Measurements from ENCODE around the gene KRTAP13-3.
A peak's percentile ranks its signal among the peaks of the same experiment; 100 is the strongest.

KRTAP13-3 gene

GRCh38 chr21:30408782-30409494 is 16.8 kb downstream of the KRTAP13-3 start:
- no peak for TF ChIP-seq POLR2A (IDR thresholded peaks at IDR 0.05; ENCODE audit: low read depth, low read length)
- DNase-seq (ENCODE audit: insufficient read length, low spot score) (peak; percentile 25), FAIRE-seq (peak; percentile 89)

GRCh38 chr21:30395731-30396130 is 30.0 kb downstream of the KRTAP13-3 start, which contains the start of gene KRTAP13-1:
Gene KRTAP13-1 (plus strand): TSS chr21:30396031. CDS start chr21:30396087, 56 bp downstream.
- DNase-seq (ENCODE audit: insufficient read length, low spot score): no peak
- FAIRE-seq: no peak
- no peak for TF ChIP-seq POLR2A (IDR thresholded peaks at IDR 0.05; ENCODE audit: low read depth, low read length)

GRCh38 chr21:30391492-30392025 is 34.2 kb downstream of the KRTAP13-3 start:
- DNase-seq (ENCODE audit: insufficient read length, low spot score): no peak
- FAIRE-seq: no peak
- no peak for TF ChIP-seq POLR2A (IDR thresholded peaks at IDR 0.05; ENCODE audit: low read depth, low read length)

- DNase-seq (ENCODE audit: insufficient read length, low spot score): no peak
- no peak for TF ChIP-seq POLR2A (IDR thresholded peaks at IDR 0.05; ENCODE audit: low read depth, low read length)
- no peak for FAIRE-seq
Measured at GRCh38 chr21:30382201-30382600, 43.5 kb downstream of the KRTAP13-3 start.

All from H54 (cell line).